K562 (cell line): ENCODE results near the gene PCDHGA4. TPM values are rescaled to one million over a fixed set of nuclear protein-coding genes. Genes with fewer than 3 reads are reported as not detected.

ENCODE experiments used
- CBFB ChIP-seq: sonication (generic); formaldehyde crosslinking; IDR thresholded peaks from 2 replicates; pipeline ENCODE4 v1.4.0; 2020; ENCODE audit warnings: mild to moderate bottlenecking, missing genetic modification reagents
- NFXL1 ChIP-seq: fragments of 450-650 bp; formaldehyde crosslinking; IDR thresholded peaks from 2 replicates; pipeline ENCODE4 v1.4.0; 2021; ENCODE audit warnings: mild to moderate bottlenecking
- RBFOX2 ChIP-seq: fragments of 200-400 bp; formaldehyde crosslinking; IDR thresholded peaks from 2 replicates; pipeline ENCODE4 v1.6.1; 2017; ENCODE audit warnings: low read depth, mild to moderate bottlenecking, low read length, moderate library complexity
- U2AF2 ChIP-seq: fragments of 200-400 bp; formaldehyde crosslinking; optimal IDR thresholded peaks from 2 replicates; pipeline ENCODE3; 2017; ENCODE audit warnings: low read depth, mild to moderate bottlenecking, low read length
- ZFPM2 ChIP-seq: fragments of 250-450 bp; sonication (Bioruptor Pico); IDR thresholded peaks from 2 replicates; pipeline ENCODE4 v1.5.1; 2022; ENCODE audit warnings: mild to moderate bottlenecking
- ZNF232 ChIP-seq: sonication (generic); formaldehyde crosslinking; IDR thresholded peaks from 2 replicates; pipeline ENCODE4 v1.8.0; 2022; ENCODE audit warnings: mild to moderate bottlenecking, missing genetic modification reagents
- ZNF324 ChIP-seq: fragments of 250-450 bp; sonication (Bioruptor Pico); IDR thresholded peaks from 2 replicates; pipeline ENCODE4 v1.4.0; 2020; ENCODE audit warnings: mild to moderate bottlenecking
- polyA plus RNA-seq, 8 experiments: library from polyadenylated mRNA; depleted of rRNA in 4 of 8; stranded (reverse) in 5 of 8; unstranded in 3 of 8; fragments of >200 nt; fragmentation: Nextera tagmentation in 2 of 8; fragmentation: Illumina TruSeq in 1 of 8; extraction: Ambion mirVana in 2 of 8; extraction: Trizol in 1 of 8; gene quantifications; 2 replicates each; pipeline versions ENCODE4 v1.2.1 to v1.2.3, GENCODE V29; 2011 to 2014; ENCODE audit warnings: inconsistent platforms in 1 of 8, missing spikeins in 1 of 8
- total RNA-seq, 7 experiments: library from RNA; depleted of rRNA in 6 of 7; stranded (reverse); fragments of >200 nt in 6 of 7; fragmentation: Illumina TruSeq in 2 of 7; extraction: Trizol in 2 of 7; gene quantifications; 2 replicates each; pipeline versions ENCODE4 v1.2.1 to v1.2.3, GENCODE V29; 2011 to 2021; ENCODE audit warnings: low replicate concordance in 1 of 7
- TF ChIP-seq, protein P1 (sequence below): fragments of 450-650 bp; conservative IDR thresholded peaks from 2 replicates; pipeline ENCODE4 v1.6.1; 2016; ENCODE audit warnings: missing genetic modification characterization, low read depth, mild to moderate bottlenecking, missing compliant biosample characterization, moderate library complexity
- TF ChIP-seq, protein P2 (sequence below): fragments of 450-650 bp; formaldehyde crosslinking; IDR thresholded peaks from 2 replicates; pipeline ENCODE4 v1.4.0; 2020; ENCODE audit warnings: mild to moderate bottlenecking, moderate library complexity
- TF ChIP-seq, protein P3 (sequence below), 2 experiments: fragments of 250-450 bp in 1 of 2; fragments of 450-650 bp in 1 of 2; sonication (Bioruptor Pico) in 1 of 2; IDR thresholded peaks; 2 replicates each; pipeline versions ENCODE4 v1.6.1 to v1.8.0; 2016 to 2021; ENCODE audit warnings: mild to moderate bottlenecking in 2 of 2, moderate library complexity in 2 of 2, missing compliant biosample characterization in 1 of 2, missing genetic modification characterization in 1 of 2
- TF ChIP-seq, protein P4 (sequence below): sonication (generic); formaldehyde crosslinking; IDR thresholded peaks from 2 replicates; pipeline ENCODE4 v1.8.1; 2023; ENCODE audit warnings: missing genetic modification reagents, mild to moderate bottlenecking, borderline replicate concordance
- TF ChIP-seq, protein P5 (sequence below): fragments of 250-450 bp; sonication (Bioruptor Pico); IDR thresholded peaks from 2 replicates; pipeline ENCODE4 v1.4.0; 2020

PCDHGA4 gene
- total and polyA plus RNA-seq, 9 of the 15 experiments (the other 6 are each of a cell fraction or from before 2014, with no cell fraction given): 0.12 to 0.40 (median 0.36) TPM; not detected in 2

DNA sequence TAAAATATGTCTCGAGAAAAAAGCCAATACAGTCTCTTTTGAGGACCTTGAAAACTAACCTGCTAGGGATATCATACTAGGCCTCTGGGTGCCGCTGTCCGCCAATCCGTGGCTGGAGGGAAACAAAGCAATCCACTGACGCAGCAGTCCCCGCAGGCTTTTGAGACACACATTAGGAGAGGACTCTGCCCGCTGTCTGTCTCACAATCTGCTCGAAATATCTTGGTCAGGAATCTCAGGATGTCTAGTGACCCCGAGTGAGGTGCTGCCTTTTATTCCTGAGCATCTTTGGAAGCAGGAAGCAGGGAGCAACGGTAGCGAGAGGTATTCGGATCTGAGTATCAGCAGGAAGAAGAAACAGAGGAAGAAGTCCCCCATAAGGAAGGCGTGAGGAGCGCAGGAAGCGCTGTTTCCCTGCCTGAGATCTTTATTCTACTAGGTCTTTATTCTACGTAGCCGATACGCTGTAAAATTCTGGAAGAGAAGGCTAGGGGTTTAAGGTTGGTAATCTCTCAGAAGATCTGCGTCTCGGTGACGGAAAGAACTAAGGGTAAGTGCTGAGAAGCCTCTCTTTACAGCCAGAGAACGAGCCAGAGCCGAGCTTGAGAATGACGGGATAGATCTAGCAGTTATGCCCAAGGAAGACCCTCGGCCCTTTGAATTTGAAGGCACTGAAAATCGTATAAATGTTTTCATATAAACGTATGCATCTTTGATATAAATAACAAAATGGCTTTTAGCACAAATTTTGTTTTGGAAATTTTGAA is 28.6 kb upstream of the PCDHGA4 start (continued):
- TF ChIP-seq ZFPM2: no peak
- no peak for TF ChIP-seq NFXL1 (CRISPR knock-in tag)
- TF ChIP-seq, protein P1, sequence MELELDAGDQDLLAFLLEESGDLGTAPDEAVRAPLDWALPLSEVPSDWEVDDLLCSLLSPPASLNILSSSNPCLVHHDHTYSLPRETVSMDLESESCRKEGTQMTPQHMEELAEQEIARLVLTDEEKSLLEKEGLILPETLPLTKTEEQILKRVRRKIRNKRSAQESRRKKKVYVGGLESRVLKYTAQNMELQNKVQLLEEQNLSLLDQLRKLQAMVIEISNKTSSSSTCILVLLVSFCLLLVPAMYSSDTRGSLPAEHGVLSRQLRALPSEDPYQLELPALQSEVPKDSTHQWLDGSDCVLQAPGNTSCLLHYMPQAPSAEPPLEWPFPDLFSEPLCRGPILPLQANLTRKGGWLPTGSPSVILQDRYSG: no peak
- TF ChIP-seq, protein P2, sequence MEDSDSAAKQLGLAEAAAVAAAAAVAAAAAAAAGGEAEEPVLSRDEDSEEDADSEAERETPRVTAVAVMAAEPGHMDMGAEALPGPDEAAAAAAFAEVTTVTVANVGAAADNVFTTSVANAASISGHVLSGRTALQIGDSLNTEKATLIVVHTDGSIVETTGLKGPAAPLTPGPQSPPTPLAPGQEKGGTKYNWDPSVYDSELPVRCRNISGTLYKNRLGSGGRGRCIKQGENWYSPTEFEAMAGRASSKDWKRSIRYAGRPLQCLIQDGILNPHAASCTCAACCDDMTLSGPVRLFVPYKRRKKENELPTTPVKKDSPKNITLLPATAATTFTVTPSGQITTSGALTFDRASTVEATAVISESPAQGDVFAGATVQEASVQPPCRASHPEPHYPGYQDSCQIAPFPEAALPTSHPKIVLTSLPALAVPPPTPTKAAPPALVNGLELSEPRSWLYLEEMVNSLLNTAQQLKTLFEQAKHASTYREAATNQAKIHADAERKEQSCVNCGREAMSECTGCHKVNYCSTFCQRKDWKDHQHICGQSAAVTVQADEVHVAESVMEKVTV: peak; percentile 55
- TF ChIP-seq, protein P3, sequence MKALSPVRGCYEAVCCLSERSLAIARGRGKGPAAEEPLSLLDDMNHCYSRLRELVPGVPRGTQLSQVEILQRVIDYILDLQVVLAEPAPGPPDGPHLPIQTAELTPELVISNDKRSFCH (CRISPR knock-in tag; IDR thresholded peaks at IDR 0.05): no peak
- TF ChIP-seq, protein P3 (tag; IDR thresholded peaks at IDR 0.05): no peak
- TF ChIP-seq U2AF2: no peak
- TF ChIP-seq, protein P4, sequence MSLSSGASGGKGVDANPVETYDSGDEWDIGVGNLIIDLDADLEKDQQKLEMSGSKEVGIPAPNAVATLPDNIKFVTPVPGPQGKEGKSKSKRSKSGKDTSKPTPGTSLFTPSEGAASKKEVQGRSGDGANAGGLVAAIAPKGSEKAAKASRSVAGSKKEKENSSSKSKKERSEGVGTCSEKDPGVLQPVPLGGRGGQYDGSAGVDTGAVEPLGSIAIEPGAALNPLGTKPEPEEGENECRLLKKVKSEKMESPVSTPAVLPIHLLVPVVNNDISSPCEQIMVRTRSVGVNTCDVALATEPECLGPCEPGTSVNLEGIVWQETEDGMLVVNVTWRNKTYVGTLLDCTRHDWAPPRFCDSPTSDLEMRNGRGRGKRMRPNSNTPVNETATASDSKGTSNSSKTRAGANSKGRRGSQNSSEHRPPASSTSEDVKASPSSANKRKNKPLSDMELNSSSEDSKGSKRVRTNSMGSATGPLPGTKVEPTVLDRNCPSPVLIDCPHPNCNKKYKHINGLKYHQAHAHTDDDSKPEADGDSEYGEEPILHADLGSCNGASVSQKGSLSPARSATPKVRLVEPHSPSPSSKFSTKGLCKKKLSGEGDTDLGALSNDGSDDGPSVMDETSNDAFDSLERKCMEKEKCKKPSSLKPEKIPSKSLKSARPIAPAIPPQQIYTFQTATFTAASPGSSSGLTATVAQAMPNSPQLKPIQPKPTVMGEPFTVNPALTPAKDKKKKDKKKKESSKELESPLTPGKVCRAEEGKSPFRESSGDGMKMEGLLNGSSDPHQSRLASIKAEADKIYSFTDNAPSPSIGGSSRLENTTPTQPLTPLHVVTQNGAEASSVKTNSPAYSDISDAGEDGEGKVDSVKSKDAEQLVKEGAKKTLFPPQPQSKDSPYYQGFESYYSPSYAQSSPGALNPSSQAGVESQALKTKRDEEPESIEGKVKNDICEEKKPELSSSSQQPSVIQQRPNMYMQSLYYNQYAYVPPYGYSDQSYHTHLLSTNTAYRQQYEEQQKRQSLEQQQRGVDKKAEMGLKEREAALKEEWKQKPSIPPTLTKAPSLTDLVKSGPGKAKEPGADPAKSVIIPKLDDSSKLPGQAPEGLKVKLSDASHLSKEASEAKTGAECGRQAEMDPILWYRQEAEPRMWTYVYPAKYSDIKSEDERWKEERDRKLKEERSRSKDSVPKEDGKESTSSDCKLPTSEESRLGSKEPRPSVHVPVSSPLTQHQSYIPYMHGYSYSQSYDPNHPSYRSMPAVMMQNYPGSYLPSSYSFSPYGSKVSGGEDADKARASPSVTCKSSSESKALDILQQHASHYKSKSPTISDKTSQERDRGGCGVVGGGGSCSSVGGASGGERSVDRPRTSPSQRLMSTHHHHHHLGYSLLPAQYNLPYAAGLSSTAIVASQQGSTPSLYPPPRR (CRISPR knock-in tag): no peak
- TF ChIP-seq, protein P5, sequence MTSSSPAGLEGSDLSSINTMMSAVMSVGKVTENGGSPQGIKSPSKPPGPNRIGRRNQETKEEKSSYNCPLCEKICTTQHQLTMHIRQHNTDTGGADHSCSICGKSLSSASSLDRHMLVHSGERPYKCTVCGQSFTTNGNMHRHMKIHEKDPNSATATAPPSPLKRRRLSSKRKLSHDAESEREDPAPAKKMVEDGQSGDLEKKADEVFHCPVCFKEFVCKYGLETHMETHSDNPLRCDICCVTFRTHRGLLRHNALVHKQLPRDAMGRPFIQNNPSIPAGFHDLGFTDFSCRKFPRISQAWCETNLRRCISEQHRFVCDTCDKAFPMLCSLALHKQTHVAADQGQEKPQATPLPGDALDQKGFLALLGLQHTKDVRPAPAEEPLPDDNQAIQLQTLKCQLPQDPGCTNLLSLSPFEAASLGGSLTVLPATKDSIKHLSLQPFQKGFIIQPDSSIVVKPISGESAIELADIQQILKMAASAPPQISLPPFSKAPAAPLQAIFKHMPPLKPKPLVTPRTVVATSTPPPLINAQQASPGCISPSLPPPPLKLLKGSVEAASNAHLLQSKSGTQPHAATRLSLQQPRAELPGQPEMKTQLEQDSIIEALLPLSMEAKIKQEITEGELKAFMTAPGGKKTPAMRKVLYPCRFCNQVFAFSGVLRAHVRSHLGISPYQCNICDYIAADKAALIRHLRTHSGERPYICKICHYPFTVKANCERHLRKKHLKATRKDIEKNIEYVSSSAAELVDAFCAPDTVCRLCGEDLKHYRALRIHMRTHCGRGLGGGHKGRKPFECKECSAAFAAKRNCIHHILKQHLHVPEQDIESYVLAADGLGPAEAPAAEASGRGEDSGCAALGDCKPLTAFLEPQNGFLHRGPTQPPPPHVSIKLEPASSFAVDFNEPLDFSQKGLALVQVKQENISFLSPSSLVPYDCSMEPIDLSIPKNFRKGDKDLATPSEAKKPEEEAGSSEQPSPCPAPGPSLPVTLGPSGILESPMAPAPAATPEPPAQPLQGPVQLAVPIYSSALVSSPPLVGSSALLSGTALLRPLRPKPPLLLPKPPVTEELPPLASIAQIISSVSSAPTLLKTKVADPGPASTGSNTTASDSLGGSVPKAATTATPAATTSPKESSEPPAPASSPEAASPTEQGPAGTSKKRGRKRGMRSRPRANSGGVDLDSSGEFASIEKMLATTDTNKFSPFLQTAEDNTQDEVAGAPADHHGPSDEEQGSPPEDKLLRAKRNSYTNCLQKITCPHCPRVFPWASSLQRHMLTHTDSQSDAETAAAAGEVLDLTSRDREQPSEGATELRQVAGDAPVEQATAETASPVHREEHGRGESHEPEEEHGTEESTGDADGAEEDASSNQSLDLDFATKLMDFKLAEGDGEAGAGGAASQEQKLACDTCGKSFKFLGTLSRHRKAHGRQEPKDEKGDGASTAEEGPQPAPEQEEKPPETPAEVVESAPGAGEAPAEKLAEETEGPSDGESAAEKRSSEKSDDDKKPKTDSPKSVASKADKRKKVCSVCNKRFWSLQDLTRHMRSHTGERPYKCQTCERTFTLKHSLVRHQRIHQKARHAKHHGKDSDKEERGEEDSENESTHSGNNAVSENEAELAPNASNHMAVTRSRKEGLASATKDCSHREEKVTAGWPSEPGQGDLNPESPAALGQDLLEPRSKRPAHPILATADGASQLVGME (CRISPR knock-in tag): no peak
- TF ChIP-seq CBFB (CRISPR knock-in tag): peak; percentile 37; the same call in 1 of the 2 replicates
- no peak for TF ChIP-seq ZNF232 (CRISPR knock-in tag)
- TF ChIP-seq ZNF324 (CRISPR knock-in tag): no peak
- 0 out of 2 replicates have a peak, but pooled peaks have one; percentile 33 for TF ChIP-seq RBFOX2
